HG03045 (cell line): ENCODE data around the gene SLC6A7.

Experiments used
- ATAC-seq: cut with Tn5 transposase; IDR thresholded peaks from one replicate; pipeline ENCODE4 v1.9.1; 2021; ENCODE audit warnings: mild to moderate bottlenecking, moderate library complexity; ENCODE audit not compliant: unreplicated experiment

Gene SLC6A7

GRCh38 chr5:150189326-150189725, 536 bp upstream of the SLC6A7 start:
- no peak for ATAC-seq

GRCh38 chr5:150190503-150190979, 679 bp downstream of the SLC6A7 start:
- ATAC-seq: no peak

GRCh38 chr5:150190987-150191386, 1.1 kb downstream of the SLC6A7 start:
- ATAC-seq: no peak

- ATAC-seq: no peak
Observed at GRCh38 chr5:150192462-150192861, 2.6 kb downstream of the SLC6A7 start.

GRCh38 chr5:150195736-150196485, 6.0 kb downstream of the SLC6A7 start:
- ATAC-seq: no peak

GRCh38 chr5:150196514-150196913, 6.7 kb downstream of the SLC6A7 start:
- no peak for ATAC-seq

GRCh38 chr5:150196986-150197385, 7.1 kb downstream of the SLC6A7 start:
- ATAC-seq: no peak

- no peak for ATAC-seq
Observed at GRCh38 chr5:150197476-150197875, 7.6 kb downstream of the SLC6A7 start.

- no peak for ATAC-seq
Observed at GRCh38 chr5:150202501-150202900, 12.6 kb downstream of the SLC6A7 start.

- no peak for ATAC-seq
Observed at GRCh38 chr5:150203832-150204589, 14.1 kb downstream of the SLC6A7 start.

- ATAC-seq: no peak
Observed at GRCh38 chr5:150204590-150204960, 14.7 kb downstream of the SLC6A7 start.

- no peak for ATAC-seq
Observed at GRCh38 chr5:150206098-150206778, 16.4 kb downstream of the SLC6A7 start.

GRCh38 chr5:150206779-150207115, 16.9 kb downstream of the SLC6A7 start:
- ATAC-seq: no peak

- no peak for ATAC-seq
Observed at GRCh38 chr5:150208187-150209098, 18.6 kb downstream of the SLC6A7 start.

GRCh38 chr5:150209099-150209635, 19.3 kb downstream of the SLC6A7 start:
- no peak for ATAC-seq

GRCh38 chr5:150210644-150211043, 20.8 kb downstream of the SLC6A7 start:
- ATAC-seq: no peak

- no peak for ATAC-seq
Observed at GRCh38 chr5:150211156-150212030, 21.5 kb downstream of the SLC6A7 start.

GRCh38 chr5:150213530-150213929, 23.7 kb downstream of the SLC6A7 start:
- ATAC-seq: no peak

- ATAC-seq: no peak
Observed at GRCh38 chr5:150214289-150214688, 24.4 kb downstream of the SLC6A7 start.
